Glomerular visceral epithelial cell (primary cell): ENCODE measurements around the gene CGRRF1.

ENCODE experiments used
- DNase-seq: peaks from one replicate; pipeline ENCODE4 v3.0.0-alpha.2; 2016; ENCODE audit errors: extremely low spot score

The CGRRF1 gene

DNA sequence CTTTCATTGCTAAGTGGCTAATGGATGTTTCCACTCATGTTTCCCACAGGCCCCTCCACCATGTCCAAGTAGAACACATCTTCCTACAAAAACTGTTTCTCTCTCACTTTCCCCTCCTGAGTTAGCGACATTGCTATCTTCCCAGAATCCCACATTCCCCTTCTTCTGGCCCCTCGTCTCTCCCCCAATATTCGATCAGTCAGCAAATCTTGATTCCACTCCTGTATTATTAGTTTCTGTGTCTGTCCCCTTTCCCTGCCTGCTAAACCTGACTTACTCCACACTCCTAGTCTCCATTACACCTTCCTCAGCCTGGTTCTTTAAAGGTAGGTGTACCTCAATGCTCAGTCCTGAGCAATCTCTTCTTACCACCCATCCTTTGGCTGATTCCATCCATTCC lies 37.9 kb downstream of the CGRRF1 start:
- no peak for DNase-seq

DNA sequence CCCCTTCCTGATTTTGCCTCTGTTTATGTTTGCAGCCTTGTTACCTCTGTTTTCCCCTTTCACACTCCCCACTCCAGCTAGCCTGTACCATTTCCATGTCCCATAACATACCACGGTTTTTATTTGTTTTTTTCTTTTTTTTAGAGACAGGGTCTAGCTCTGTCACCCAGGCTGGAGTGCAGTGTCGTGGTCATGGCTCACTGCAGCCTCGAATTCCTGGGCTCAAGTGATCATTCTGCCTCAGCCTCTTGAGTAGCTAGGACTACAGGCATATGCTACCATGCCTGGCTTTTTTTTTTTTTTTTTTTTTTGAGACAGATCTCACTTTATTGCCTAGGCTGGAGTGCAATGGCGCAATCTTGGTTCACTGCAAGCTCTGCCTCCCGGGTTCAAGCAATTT lies 38.8 kb downstream of the CGRRF1 start:
- DNase-seq, result no peak

DNA sequence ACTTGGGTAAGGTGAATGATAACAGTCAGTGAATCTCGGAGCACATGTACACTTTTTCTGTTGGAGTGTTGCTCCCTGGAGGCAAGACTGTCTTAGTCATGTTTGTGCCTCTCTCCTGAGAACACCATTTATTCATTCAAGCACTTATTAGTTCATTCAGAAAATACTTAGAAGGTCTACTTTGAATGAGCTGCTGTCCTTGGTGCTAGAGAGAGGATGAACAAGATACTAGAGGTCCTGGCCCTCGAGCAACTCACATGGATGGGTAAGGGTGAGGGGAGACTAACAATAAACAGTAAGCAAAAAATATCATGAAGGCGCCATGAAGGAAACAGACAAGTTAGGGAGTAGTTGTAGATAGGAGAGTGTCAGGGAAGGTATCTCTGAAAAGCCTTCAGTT lies 40.2 kb downstream of the CGRRF1 start:
- no peak for DNase-seq

DNA sequence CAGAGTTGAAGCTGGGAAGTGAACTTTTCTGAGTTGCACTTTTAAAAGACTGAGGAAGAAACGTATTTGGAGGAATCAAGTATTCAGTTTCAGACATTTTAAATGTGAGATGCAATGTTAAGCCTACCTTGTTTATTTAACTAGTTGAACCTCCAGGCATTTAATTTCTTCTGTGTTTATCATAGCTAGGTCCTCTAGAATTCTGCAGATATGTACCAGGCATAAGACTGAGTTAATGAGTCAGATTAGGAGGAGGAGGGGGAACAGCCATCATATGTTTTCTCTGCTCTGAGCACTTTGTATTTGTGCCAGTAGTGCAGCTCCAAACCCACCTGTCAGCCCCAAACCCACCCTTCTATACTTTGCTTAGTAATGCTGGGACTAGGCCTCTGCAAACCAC lies 40.8 kb downstream of the CGRRF1 start:
- DNase-seq, result no peak

DNA sequence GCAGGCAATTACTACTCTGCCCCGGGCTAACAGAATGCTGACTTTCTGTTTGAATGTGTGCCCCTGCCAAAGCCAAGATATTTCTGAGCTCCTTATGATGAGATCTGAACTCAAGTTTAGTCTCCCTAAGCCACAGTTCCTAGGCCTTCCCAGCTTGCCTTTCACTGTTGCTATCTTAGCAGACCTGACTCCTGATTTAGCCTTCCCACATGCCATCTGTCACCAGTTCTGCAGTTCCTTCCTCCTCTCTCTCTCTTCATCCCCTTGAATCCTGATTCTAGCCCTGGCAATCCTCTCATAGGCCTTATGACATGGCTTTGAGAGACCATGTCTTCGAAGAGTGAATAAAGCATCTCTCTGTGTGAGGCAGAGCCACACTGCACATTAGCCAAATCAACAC lies 44.7 kb downstream of the CGRRF1 start:
- DNase-seq, result no peak

DNA sequence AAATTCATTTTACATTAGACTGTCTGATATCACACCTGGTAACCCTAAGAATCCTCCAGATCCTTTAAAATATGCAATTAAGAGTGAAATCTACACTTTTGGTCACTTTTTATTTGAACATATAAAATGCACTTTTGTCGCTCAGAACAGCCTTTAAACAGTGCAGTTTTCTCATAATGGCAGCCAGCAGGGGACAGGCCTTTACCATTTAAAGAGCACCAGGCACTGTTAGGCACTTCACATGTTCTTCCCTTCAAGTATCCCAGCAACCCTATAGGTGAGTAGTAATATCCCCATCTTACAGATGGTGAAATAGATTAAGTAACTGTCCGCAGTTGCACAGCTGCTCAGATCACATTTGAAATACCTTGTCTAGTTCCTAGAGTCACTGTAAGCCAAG lies 45.9 kb downstream of the CGRRF1 start:
- DNase-seq, result no peak

DNA sequence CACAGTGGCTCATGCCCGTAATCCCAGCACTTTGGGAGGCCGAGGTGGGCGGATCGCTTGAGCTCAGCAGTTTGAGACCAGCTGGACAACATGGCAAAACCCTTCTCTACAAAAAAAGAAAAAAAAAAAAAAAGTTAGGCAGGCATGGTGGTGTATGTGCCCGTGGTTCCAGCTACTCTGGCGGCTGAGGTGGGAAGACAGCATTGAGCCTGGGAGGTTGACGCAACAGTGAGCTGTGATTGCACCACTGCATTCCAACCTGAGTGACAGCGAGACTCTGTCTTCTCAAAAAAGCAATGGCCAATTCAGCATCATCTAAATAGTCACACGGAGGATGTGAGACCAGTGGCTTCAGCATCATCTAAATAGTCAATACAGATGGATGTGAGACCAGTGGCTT lies 46.8 kb downstream of the CGRRF1 start:
- DNase-seq, result no peak

DNA sequence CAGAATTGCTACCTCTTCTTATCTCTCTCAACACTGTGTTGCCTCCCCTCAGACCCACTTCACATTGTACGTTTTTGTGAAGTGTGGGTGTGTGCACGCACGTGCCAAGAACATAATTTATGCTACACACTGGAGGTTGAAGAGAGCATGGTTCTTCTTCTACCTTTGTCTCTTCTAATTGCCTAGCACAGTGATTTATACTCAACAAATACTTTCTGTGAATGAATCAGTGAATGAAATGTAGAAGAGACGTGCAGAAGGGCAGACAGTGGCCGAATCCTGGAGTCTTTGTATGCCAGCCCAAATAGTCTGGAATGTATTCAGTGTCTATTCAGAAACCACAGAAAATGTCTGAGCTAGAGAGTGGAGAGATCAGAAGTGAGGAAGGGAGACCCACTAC lies 52.6 kb downstream of the CGRRF1 start:
- DNase-seq, result peak; percentile 54

DNA sequence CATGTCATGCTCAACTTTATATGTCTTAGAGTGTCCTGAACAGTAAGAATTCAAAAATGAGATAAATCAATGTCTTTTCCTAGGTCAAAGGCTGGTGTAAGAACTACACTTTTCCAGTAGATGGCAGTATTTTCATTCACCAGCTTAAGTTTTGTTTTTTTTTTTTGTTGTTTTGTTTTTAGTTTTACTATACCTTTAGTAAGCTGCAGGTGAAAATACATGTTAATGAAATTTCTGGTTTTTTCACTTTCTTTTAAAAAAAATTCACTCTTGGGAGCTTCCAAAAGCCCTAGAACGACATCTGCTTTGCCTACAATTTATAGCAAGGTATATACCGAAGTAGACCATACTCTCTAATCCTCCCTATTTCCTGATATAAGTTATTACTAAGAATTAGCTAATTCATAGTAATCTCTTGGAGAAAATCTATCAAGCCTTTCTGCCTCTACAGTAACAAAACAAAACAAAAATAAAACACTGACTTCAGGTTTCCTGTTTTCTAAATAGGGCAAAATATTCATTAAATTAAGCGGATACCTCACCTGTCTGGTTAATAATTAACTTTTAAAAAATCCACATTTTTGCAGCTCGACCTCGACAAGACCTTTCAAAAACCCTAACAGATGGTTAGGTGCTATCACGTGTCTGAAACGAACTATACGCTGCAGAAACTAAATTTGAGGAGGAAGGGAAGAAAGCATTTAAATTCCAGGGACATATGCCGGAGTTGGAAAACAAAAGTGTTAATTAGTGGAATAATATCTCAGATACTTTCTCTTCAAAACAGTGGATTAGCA lies 54.6 kb downstream of the CGRRF1 start:
- peak; percentile 56 for DNase-seq

DNA sequence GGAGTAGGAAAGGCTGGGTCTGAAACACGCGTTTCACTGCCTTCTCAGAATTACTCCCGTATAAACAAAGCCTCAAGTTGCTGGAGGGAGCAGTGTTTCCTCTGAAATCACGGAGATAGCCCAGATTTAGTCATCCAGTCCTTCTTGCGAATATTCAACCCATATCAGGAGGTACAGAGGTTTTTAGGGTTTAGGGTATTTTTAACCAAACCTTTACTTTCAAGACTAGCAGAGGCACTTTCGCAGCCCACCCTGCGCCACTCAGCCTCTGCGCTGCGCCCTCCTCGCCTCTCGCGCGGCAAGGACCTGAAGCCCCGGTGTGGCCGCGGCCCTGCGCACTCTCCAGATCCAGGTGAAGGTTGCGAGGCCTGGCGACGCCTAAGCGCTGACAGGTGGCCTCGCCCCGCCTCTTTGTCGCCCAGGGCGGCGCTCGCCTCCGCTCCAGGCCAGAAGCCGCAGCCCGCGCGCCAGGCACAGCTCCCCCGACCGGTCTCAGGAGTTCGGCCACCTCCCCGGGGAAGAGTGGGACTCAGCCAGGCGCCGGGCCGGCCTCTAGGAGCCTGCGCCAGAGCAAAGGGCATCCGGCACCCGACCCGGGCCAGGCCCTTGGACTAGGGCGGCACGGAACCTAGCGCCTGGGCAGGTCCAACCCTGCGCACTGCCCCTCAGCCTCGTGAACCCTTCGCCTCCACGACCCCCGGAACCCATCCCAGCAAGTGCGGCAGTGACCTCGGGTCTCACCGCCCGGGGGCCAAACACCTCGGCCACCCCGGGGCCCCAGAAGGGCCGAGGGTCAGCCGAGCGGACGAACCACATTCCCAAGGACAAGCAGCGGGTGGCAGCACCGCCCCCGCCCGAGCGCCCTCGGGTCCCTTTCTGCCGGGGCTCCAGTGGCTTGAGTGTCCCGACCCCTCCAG lies 55.4 kb downstream of the CGRRF1 start:
- peak; percentile 61 for DNase-seq

DNA sequence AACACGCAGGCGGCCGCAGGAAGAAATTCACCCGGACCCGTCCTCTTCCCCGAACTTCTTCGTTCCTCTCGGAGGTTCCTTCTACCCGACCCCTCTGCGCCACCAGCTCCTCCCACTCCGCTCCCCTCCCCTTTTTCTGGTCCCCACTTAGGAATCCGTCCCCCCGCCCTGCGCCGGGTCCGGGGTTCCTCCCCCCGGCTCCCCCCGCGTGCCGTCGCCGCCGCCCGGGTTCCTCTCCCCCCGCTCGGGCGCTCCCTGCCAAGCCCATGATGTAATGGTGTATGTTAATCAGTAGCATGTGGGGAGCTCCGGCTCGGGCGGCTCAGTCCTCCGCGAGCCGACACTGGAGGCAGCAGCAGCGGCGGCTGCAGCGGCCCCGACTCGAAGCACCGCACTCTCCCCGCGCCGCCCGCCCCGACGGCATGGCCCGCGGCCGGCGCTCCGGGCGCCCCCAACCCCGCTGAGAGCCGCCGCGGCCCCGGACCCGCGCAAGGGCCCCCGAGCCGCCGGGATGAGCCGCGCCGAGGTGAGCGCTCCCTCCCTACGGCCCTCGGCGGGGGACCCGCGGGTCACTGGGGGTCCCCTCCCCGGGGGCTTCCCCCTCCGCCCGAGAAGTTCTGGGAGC lies 56.2 kb downstream of the CGRRF1 start:
- DNase-seq, result peak; percentile 96

DNA sequence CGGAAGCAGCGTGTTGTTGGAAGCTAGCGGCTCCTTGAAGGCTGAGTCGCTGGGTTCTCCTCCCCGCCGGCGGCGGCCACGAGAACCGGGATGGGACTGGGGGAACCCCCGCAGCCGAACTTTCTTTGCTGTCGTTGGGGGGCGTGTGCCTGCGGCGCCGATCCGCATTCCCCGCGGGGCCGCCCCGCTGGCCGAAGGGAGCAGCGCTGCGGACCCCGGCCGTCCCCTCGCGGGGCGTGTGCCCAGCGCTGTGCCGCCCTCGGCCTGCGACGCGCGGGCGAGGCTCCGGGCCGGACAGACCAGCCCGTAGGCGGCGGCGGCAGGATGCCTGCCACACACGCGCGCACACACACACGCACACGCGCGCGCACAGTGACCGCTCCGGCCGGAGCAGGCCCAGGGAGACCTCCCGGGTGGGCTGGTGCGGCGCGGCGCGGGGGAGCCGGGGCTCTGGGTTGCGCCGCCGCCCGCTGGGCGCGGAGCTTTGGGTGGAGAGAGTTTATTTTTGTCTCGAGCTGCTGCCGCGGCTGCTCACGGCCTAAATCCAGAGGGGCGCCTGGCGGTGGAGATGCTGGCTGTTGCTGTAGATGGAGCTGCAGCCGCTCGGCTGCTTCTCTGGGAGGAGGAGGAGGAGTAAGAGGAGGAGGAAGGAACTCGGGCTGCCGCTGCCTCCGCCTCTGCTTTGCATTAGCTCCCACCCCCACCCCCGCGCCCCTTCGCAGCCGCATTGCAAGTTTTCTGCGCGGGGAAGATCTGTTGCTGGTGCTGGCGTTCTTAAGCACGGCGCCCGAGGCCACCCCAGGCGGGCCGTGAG lies 56.9 kb downstream of the CGRRF1 start, which contains the start of gene SAMD4A:
Gene SAMD4A (plus strand): TSS at position 719 of the 814 bp plus-strand sequence. CDS start 789 bp downstream, outside the sequence.
- DNase-seq, result peak; percentile 94

DNA sequence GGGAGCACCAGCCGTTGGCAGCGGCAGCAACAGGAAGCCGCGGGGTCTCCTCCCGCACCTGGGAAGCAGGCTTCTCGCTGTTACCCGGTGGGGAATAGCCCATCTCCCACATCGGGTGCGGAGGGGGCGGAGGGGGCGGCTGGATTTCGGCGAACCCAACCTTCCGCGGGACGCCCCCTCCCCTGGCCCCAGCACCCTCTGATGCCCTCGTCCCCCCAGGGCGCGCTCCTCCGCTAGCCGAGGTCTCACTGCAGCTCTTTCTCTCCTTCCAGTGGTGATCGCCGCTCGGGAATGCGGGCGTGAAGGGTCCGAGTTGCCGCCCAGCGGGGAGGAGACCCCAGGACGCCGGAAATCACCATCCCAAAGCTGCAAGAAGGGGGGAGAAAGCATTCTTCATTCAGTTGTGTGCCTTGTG lies 57.5 kb downstream of the CGRRF1 start:
- peak; percentile 49 for DNase-seq

DNA sequence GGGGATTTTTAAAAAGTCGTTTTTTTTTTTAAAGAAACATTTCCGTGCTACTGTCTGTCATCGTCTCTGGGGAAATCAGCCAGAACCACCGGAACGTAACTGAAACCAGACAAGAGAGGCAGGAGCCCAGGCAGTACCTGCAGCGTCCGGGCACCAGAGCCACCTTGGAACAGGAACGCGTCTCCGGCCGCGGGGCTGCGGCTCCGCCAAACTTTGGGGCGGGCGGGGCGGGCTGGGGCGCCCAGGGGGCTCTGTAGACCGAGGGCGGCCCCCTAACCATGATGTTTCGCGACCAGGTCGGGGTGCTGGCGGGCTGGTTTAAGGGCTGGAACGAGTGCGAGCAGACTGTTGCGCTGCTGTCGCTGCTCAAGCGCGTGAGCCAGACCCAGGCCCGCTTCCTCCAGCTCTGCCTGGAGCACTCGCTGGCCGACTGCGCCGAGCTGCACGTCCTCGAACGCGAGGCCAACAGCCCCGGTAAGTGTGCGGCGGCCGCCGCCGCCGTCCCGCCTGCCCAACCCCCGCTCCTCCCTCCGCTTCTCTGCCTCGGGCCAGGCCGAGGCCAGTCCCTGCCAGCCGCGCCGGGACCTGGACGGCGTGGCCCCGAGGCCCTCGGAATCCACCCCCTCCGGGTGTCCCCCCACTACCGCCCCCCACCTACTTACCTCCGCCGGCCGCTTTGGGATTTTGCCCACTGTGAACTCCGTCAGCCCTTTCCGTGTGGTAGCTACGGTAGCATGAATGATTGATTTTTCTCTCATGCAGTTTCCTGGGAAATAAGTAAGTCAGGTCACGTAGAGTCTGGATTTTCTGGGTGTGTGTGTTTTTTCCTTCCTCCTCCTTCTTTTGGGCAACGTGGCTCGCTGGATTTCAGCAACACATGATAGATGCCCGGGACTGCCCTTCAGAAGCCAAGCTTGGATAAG lies 58.2 kb downstream of the CGRRF1 start:
- DNase-seq, result peak; percentile 38

DNA sequence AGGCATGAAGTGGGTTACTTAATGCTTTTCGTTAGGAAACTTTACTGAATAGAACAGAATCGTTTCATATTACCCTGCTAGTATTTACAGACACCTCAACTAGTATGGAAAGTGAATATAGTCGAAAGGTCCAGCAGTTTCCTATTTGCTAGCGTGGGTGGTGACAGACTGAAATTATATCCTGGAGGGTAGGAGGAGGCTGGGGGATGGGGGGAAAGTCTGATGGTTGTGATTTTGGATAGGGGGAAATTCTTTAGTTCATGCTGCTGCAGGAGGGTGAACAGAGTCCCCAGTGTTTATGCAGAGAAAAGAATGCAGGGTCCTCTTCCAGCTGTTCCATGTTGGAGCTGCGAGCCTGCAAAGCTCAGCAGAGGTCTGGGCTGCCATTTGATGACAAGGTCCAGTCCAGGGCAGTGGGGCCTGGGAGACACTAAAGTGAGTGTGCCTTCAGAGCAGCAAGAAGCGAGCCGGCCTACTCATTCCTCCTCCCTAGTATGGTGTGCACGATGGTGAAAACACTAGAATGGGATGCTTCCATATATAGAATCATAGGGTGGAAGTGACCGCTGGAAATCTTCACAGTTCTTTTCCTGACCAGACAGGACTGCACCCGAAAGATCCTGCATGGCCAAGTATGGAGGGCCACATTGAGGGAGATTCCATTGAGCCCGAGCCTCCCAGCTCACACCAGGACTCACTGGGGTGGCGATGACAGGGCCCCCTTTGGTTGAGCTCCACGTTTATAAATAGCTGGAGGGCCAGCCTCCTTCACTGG lies 59.3 kb downstream of the CGRRF1 start:
- peak; percentile 24 for DNase-seq

DNA sequence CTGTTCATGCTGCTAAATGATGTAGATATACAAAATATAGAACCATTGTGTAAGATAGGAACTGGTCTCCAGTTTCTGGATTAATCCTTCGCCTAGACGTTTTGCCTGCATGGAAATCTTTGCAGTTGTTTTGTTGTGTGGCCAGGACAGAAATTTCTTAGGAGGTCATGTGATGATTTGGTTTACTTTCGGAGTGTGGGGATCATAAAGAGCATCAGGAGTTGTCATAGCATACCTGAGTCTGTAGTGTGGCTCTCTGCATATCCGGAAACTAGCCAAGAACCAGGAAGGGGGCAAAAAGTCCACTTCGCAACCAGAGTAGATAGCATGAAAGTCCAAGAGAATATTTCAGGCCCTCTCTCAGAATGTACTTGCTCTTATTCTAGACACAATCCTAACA lies 60.3 kb downstream of the CGRRF1 start:
- DNase-seq, result no peak

DNA sequence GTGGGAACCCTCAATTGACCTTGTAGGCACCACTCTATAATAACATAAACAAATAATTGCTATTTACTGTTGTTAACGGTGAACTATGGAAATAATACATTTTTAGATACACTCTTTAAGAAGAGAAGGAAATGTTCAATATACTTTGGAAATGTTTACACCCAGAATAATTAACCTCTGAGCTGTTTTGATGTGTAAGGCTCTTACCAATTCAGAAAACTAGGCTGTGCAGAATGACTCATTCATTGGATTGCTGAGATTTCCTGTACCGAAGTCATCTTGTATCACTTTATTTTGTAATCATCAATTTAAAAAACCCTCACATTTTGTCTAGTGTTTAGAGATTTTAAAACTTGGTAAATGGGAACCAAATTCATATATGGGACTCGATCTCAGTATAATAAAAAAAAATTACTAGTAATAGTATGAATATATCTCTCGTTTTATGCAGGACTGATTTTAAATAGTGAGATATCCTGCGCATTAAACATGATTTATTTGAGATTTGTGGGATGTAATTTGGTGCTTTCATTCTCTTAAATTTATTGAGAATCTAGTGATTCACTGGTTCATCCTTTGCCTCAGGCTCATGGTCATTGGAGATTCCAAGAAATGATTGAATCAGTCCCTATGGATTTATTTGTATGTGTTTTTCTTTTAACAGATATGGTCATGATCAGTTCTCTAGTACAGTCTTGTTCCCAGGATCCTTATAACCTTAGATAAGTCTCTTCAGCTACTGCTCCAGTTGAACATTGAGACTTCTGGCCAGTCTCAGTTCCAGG lies 61.1 kb downstream of the CGRRF1 start:
- DNase-seq, result peak; percentile 38

DNA sequence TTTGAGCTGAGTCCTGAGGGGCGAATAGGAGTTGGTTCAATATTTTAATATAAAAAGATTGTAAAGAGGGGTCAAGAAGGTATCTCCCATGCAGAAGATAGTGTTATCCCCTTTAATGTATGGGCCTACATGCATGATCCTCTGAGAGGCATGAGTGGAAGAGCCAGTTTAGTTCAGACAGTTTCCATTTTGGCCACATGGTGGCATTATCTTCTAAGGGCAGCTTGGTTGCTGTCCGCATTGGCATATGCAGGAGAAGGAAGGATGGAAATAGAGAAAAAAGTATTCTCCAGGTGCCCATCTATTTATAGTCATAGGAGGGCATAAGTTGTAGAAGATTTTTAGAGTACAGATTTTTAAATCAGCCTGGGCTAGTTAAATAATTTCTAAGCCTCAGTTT lies 62.6 kb downstream of the CGRRF1 start:
- peak; percentile 51 for DNase-seq

DNA sequence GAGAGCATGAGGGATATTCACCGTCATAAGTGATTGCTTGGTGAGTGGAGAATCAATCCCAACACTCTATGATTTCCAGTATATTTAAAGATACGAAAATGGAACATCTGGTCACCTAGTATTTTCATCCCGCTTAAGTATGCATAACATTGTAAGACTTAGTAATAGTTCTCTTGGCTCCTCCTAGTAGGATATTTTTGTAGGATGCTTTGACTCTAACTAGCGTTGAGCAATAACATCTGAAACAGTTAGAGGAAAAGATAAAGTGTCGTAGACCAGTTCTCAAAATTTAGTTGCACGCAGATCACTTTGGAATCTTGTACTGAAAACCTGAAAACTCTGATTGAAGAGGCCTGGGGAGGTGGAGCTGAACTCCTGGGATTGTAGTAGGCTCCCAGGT lies 64.8 kb downstream of the CGRRF1 start:
- no peak for DNase-seq
